WERI-Rb-1 (cell line): ENCODE data around the gene SLC12A6.
A peak's percentile ranks its signal among the peaks of the same experiment; 100 is the strongest.

Source experiments
- DNase-seq: peaks from one replicate; pipeline ENCODE4 v3.0.0-alpha.2; 2020
- H3K27ac ChIP-seq: fragments of 250-450 bp; sonication (Bioruptor Pico); 2 replicates; pipeline ENCODE4 v1.5.1; 2020; ENCODE audit warnings: mild to moderate bottlenecking, moderate library complexity
- H3K27me3 ChIP-seq: fragments of 250-450 bp; sonication (Bioruptor Pico); 2 replicates; pipeline ENCODE4 v1.5.1; 2021; ENCODE audit warnings: mild to moderate bottlenecking, low read depth, moderate library complexity; ENCODE audit not compliant: insufficient read depth, severe bottlenecking
- H3K36me3 ChIP-seq: fragments of 250-450 bp; sonication (Bioruptor Pico); 2 replicates; pipeline ENCODE4 v1.5.1; 2020; ENCODE audit warnings: mild to moderate bottlenecking, moderate library complexity
- H3K4me3 ChIP-seq: 2 replicates; pipeline ENCODE4 v1.5.1; 2011; ENCODE audit warnings: low read depth, mild to moderate bottlenecking, control low read depth, low read length
- H3K9me3 ChIP-seq: fragments of 250-450 bp; sonication (Bioruptor Pico); 2 replicates; pipeline ENCODE4 v1.5.1; 2021; ENCODE audit warnings: mild to moderate bottlenecking, moderate library complexity; ENCODE audit not compliant: severe bottlenecking
- TF ChIP-seq, protein P1 (sequence below): IDR thresholded peaks from 2 replicates; pipeline ENCODE4 v1.5.1; 2011; ENCODE audit warnings: low read depth, mild to moderate bottlenecking, control low read depth, inconsistent platforms, low read length

SLC12A6 gene

GRCh38 chr15:34341381-34342212 lies 4.0 kb upstream of the SLC12A6 start:
- Histone ChIP-seq H3K27me3 (no peaks in the 10 kb centered on the region), H3K9me3 (no peaks in the 10 kb centered on the region), H3K36me3 (peaks cover 16% of the 10 kb centered on the region), H3K27ac (no peak overlapping the region), H3K4me3 (no peak overlapping the region)
- TF ChIP-seq, protein P1, sequence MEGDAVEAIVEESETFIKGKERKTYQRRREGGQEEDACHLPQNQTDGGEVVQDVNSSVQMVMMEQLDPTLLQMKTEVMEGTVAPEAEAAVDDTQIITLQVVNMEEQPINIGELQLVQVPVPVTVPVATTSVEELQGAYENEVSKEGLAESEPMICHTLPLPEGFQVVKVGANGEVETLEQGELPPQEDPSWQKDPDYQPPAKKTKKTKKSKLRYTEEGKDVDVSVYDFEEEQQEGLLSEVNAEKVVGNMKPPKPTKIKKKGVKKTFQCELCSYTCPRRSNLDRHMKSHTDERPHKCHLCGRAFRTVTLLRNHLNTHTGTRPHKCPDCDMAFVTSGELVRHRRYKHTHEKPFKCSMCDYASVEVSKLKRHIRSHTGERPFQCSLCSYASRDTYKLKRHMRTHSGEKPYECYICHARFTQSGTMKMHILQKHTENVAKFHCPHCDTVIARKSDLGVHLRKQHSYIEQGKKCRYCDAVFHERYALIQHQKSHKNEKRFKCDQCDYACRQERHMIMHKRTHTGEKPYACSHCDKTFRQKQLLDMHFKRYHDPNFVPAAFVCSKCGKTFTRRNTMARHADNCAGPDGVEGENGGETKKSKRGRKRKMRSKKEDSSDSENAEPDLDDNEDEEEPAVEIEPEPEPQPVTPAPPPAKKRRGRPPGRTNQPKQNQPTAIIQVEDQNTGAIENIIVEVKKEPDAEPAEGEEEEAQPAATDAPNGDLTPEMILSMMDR: no peak
- DNase-seq: no peak

DNA sequence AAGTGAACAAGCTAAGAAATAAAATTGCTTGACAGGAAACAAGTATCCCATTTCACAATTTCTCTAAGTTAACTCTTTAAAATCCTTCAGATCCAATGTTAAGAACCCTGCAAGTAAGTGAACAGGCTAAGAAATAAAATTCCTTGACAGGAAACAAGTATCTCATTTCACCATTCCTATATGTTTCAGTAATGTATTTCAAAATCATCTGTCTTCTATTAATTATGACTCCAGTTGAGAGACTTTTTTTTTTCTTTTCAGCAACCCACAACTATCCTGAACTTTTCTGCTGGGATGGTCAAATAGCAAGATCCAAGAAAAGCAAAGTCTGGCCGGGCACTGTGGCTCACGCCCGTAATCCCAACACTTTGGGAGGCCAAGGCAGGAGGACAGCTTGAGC lies 2.4 kb upstream of the SLC12A6 start:
- DNase-seq: no peak
- Histone ChIP-seq H3K36me3 (peaks cover 16% of the 10 kb centered on the region), H3K9me3 (no peaks in the 10 kb centered on the region), H3K4me3 (no peak overlapping the region), H3K27ac (no peak overlapping the region), H3K27me3 (no peaks in the 10 kb centered on the region)
- TF ChIP-seq, protein P1: no peak

GRCh38 chr15:34338347-34338746 lies 766 bp upstream of the SLC12A6 start:
- Histone ChIP-seq H3K4me3 (no peak overlapping the region), H3K36me3 (peaks cover 16% of the 10 kb centered on the region), H3K27me3 (no peaks in the 10 kb centered on the region), H3K27ac (peak overlapping the region; percentile 91), H3K9me3 (no peaks in the 10 kb centered on the region)
- DNase-seq: no peak
- TF ChIP-seq, protein P1: no peak

DNA sequence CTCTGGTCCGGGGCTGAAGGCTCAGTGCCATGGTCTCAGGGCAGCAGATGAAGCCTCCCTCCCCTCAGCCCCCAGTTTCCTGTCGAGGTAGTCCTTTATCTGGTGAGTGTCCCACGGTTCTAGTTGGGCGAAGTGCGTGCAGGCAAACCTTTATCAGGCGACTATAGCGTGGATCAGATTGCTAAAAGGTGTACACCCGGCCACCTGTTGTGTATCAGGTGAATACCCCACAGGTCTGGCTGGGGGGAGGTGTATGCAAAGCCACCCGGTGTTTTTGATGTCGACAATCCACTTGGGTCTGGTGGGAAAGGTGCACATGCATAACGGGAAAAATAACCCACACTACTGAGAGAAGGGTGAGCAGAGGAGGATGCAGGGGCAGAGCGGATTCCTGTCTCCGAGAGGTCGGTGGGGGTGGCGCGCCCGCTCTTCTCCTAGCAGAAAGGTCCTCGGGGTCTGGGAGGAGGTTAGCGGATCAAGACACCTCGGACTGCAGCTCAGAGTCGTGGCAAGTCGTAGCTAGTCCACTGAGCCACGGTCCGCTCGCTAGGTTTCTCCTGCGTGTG lies 507 bp downstream of the SLC12A6 start:
- peaks cover 16% of the 10 kb centered on the region for H3K36me3 ChIP-seq
- no peaks in the 10 kb centered on the region for H3K27me3 ChIP-seq
- no peaks in the 10 kb centered on the region for H3K9me3 ChIP-seq
- H3K4me3 ChIP-seq: peak overlapping the region; percentile 75
- peak overlapping the region; percentile 91 for H3K27ac ChIP-seq
- TF ChIP-seq, protein P1: no peak
- peak; percentile 18 for DNase-seq

GRCh38 chr15:34336231-34336990 lies 1.2 kb downstream of the SLC12A6 start:
- Histone ChIP-seq H3K27me3 (no peaks in the 10 kb centered on the region), H3K9me3 (no peaks in the 10 kb centered on the region), H3K27ac (no peak overlapping the region), H3K4me3 (peak overlapping the region; percentile 75), H3K36me3 (peaks cover 10% of the 10 kb centered on the region)
- TF ChIP-seq, protein P1: no peak
- no peak for DNase-seq
